ENCODE data around the gene ZNG1C. TPM values are rescaled to one million over a fixed set of nuclear protein-coding genes. Genes with fewer than 3 reads are reported as not detected.
"Not testable (repeated sequence)": the region's sequence is repeated elsewhere in the genome, so short reads cannot be mapped to it uniquely, and the experiment has no call there.

The ZNG1C gene
- total and polyA plus RNA-seq, 5 experiments from 2014 or later: 20.3 to 55.4 (median 23.3) TPM

GRCh38 chr9:68324518-68324917 is 82.7 kb downstream of the ZNG1C start:
- not testable (repeated sequence) for H3K4me1 Mint-ChIP-seq
- ATAC-seq: peak in 1 of 2 donors; percentile 14

GRCh38 chr9:68329106-68329505 is 87.3 kb downstream of the ZNG1C start:
- H3K9me3 Mint-ChIP-seq, ATAC-seq, H3K4me3 Mint-ChIP-seq, H3K27ac Mint-ChIP-seq, H3K27me3 Mint-ChIP-seq, H3K4me1 Mint-ChIP-seq, DNase-seq, POLR2A ChIA-PET, H3K36me3 Mint-ChIP-seq: not testable (repeated sequence)

More at GRCh38 chr9:68324518-68324917, 82.7 kb downstream of the ZNG1C start:
- H3K27ac Mint-ChIP-seq, POLR2A ChIA-PET, H3K4me3 Mint-ChIP-seq, H3K9me3 Mint-ChIP-seq, H3K36me3 Mint-ChIP-seq, DNase-seq, H3K27me3 Mint-ChIP-seq: not testable (repeated sequence)

- H3K9me3 Mint-ChIP-seq, POLR2A ChIA-PET, DNase-seq, H3K27me3 Mint-ChIP-seq, H3K4me3 Mint-ChIP-seq, H3K27ac Mint-ChIP-seq, ATAC-seq, H3K4me1 Mint-ChIP-seq, H3K36me3 Mint-ChIP-seq: not testable (repeated sequence)
Observed at GRCh38 chr9:68330531-68331173, 88.9 kb downstream of the ZNG1C start.

GRCh38 chr9:68332122-68332521 is 90.3 kb downstream of the ZNG1C start:
- H3K9me3 Mint-ChIP-seq, H3K36me3 Mint-ChIP-seq, H3K4me1 Mint-ChIP-seq, H3K27me3 Mint-ChIP-seq, H3K4me3 Mint-ChIP-seq, DNase-seq, H3K27ac Mint-ChIP-seq, POLR2A ChIA-PET, ATAC-seq: not testable (repeated sequence)

GRCh38 chr9:68335935-68336334 is 94.2 kb downstream of the ZNG1C start:
- H3K36me3 Mint-ChIP-seq, H3K9me3 Mint-ChIP-seq, H3K4me1 Mint-ChIP-seq, H3K27ac Mint-ChIP-seq, DNase-seq, POLR2A ChIA-PET, ATAC-seq, H3K27me3 Mint-ChIP-seq, H3K4me3 Mint-ChIP-seq: not testable (repeated sequence)

GRCh38 chr9:68336639-68337339 is 95.0 kb downstream of the ZNG1C start:
- H3K4me1 Mint-ChIP-seq, H3K4me3 Mint-ChIP-seq, POLR2A ChIA-PET, H3K27me3 Mint-ChIP-seq, H3K9me3 Mint-ChIP-seq, ATAC-seq, H3K36me3 Mint-ChIP-seq, H3K27ac Mint-ChIP-seq, DNase-seq: not testable (repeated sequence)

- H3K9me3 Mint-ChIP-seq, H3K4me1 Mint-ChIP-seq, ATAC-seq, H3K36me3 Mint-ChIP-seq, H3K27me3 Mint-ChIP-seq, DNase-seq, H3K27ac Mint-ChIP-seq, POLR2A ChIA-PET, H3K4me3 Mint-ChIP-seq: not testable (repeated sequence)
Observed at GRCh38 chr9:68338000-68338399, 96.2 kb downstream of the ZNG1C start.

- not testable (repeated sequence) for H3K36me3 Mint-ChIP-seq
- peak in 3 of 10 donors; percentile 11 to 17 (median 15) for DNase-seq
Observed at GRCh38 chr9:68342265-68343025, 100.7 kb downstream of the ZNG1C start.

GRCh38 chr9:68343242-68343641 is 101.5 kb downstream of the ZNG1C start:
- H3K36me3 Mint-ChIP-seq, DNase-seq, H3K4me3 Mint-ChIP-seq, ATAC-seq, POLR2A ChIA-PET, H3K9me3 Mint-ChIP-seq, H3K27ac Mint-ChIP-seq, H3K4me1 Mint-ChIP-seq: not testable (repeated sequence)
- H3K27me3 Mint-ChIP-seq: peaks cover 0 to 10% (median 6%) of the 10 kb centered on the region in 5 donors

More at GRCh38 chr9:68342265-68343025, 100.7 kb downstream of the ZNG1C start:
- H3K4me1 Mint-ChIP-seq, H3K4me3 Mint-ChIP-seq, H3K27ac Mint-ChIP-seq, POLR2A ChIA-PET, H3K9me3 Mint-ChIP-seq: not testable (repeated sequence)
- ATAC-seq: peak; percentile 82 to 87
- peaks cover 0 to 10% (median 6%) of the 10 kb centered on the region in 5 donors for H3K27me3 Mint-ChIP-seq

- H3K27ac Mint-ChIP-seq, H3K9me3 Mint-ChIP-seq, H3K36me3 Mint-ChIP-seq, H3K4me3 Mint-ChIP-seq, DNase-seq, H3K4me1 Mint-ChIP-seq, ATAC-seq, POLR2A ChIA-PET: not testable (repeated sequence)
- peaks cover 1 to 10% (median 7%) of the 10 kb centered on the region in 5 donors for H3K27me3 Mint-ChIP-seq
Observed at GRCh38 chr9:68343992-68344391, 102.2 kb downstream of the ZNG1C start.

Other genes starting within 250 kb of the ZNG1C start
- gene FOXD4L3, start 60.9 kb downstream of the ZNG1C start, total RNA-seq: under 1 TPM; 0.25 to 0.29 TPM
- not detected for gene FOXD4L3, start 60.9 kb downstream of the ZNG1C start, polyA plus RNA-seq
- not detected for gene PGM5, start 114.6 kb downstream of the ZNG1C start, total RNA-seq
- not detected for gene PGM5, start 114.6 kb downstream of the ZNG1C start, polyA plus RNA-seq

Measured in naive thymus-derived CD8-positive, alpha-beta T cell (primary cell).